Panc1 (cell line): ENCODE results near the gene FKBP10.

Experiments used
- POLR2AphosphoS5 ChIP-seq: IDR thresholded peaks from 2 replicates; pipeline ENCODE4 v1.6.1; 2012; ENCODE audit warnings: mild to moderate bottlenecking, low read depth, low read length, moderate library complexity
- SIN3A ChIP-seq: IDR thresholded peaks from 2 replicates; pipeline ENCODE4 v1.6.1; 2012; ENCODE audit warnings: low read depth, mild to moderate bottlenecking, low read length, moderate library complexity, borderline replicate concordance; ENCODE audit not compliant: insufficient read depth
- TCF7L2 ChIP-seq: IDR thresholded peaks from 2 replicates; pipeline ENCODE4 v1.6.1; 2011; ENCODE audit warnings: mild to moderate bottlenecking, low read depth, low read length, inconsistent platforms
- TF ChIP-seq, protein P1 (sequence below): fragments of 450-650 bp; IDR thresholded peaks from 2 replicates; pipeline ENCODE4 v1.5.1; 2017; ENCODE audit warnings: mild to moderate bottlenecking
- TF ChIP-seq, protein P2 (sequence below), 2 experiments: IDR thresholded peaks; 2 replicates each; pipeline ENCODE4 v1.6.1; 2011 to 2012; ENCODE audit warnings: low read depth in 2 of 2, control low read depth in 1 of 2, low read length in 1 of 2, mild to moderate bottlenecking in 1 of 2, moderate library complexity in 1 of 2; ENCODE audit not compliant: insufficient read depth in 1 of 2

DNA sequence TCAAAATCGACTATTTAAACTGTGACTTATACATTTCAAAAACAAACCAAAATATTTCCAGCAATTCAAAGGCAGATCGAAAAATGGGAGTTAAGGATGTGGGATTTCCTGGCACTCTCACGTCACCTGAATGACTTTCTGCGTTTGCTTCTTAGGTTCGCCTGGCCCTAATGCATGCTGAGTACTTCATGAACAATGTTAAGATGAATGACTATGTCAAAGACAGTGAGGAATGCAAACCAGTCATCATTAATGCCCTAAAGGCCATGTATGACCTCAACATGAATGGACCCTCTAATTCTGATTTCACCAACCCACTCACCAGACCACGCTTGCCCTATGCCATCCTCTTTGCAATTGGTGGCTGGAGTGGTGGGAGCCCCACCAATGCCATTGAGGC lies 32.2 kb downstream of the FKBP10 start:
- TF ChIP-seq, protein P1, sequence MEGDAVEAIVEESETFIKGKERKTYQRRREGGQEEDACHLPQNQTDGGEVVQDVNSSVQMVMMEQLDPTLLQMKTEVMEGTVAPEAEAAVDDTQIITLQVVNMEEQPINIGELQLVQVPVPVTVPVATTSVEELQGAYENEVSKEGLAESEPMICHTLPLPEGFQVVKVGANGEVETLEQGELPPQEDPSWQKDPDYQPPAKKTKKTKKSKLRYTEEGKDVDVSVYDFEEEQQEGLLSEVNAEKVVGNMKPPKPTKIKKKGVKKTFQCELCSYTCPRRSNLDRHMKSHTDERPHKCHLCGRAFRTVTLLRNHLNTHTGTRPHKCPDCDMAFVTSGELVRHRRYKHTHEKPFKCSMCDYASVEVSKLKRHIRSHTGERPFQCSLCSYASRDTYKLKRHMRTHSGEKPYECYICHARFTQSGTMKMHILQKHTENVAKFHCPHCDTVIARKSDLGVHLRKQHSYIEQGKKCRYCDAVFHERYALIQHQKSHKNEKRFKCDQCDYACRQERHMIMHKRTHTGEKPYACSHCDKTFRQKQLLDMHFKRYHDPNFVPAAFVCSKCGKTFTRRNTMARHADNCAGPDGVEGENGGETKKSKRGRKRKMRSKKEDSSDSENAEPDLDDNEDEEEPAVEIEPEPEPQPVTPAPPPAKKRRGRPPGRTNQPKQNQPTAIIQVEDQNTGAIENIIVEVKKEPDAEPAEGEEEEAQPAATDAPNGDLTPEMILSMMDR = no peak
- no peak for TF ChIP-seq TCF7L2
- no peak for TF ChIP-seq POLR2AphosphoS5
- no peak for TF ChIP-seq SIN3A
- TF ChIP-seq, protein P2, sequence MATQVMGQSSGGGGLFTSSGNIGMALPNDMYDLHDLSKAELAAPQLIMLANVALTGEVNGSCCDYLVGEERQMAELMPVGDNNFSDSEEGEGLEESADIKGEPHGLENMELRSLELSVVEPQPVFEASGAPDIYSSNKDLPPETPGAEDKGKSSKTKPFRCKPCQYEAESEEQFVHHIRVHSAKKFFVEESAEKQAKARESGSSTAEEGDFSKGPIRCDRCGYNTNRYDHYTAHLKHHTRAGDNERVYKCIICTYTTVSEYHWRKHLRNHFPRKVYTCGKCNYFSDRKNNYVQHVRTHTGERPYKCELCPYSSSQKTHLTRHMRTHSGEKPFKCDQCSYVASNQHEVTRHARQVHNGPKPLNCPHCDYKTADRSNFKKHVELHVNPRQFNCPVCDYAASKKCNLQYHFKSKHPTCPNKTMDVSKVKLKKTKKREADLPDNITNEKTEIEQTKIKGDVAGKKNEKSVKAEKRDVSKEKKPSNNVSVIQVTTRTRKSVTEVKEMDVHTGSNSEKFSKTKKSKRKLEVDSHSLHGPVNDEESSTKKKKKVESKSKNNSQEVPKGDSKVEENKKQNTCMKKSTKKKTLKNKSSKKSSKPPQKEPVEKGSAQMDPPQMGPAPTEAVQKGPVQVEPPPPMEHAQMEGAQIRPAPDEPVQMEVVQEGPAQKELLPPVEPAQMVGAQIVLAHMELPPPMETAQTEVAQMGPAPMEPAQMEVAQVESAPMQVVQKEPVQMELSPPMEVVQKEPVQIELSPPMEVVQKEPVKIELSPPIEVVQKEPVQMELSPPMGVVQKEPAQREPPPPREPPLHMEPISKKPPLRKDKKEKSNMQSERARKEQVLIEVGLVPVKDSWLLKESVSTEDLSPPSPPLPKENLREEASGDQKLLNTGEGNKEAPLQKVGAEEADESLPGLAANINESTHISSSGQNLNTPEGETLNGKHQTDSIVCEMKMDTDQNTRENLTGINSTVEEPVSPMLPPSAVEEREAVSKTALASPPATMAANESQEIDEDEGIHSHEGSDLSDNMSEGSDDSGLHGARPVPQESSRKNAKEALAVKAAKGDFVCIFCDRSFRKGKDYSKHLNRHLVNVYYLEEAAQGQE (IDR thresholded peaks at IDR 0.05; ENCODE audit: insufficient read depth in 1 of 2, low read depth in 2 of 2, low read length in 1 of 2) = no peak
